A673 (cell line): ENCODE results near the gene NECTIN4. TPM values are rescaled to one million over a fixed set of nuclear protein-coding genes. Genes with fewer than 3 reads are reported as not detected.

ENCODE experiments used
- BruUV-seq: library from RNA; stranded (reverse); fragments of 400-500 nt; replicated peaks from 2 replicates; lab custom pipeline; 2021; lab: Mats Ljungman, UMichigan
- CTCF ChIA-PET: fragments of 300-600 bp; sonication (Branson Sonifier 250); formaldehyde crosslinking; loops from one replicate; lab custom pipeline; 2022; ENCODE audit warnings: antibody characterized with exemption; lab: Charles Lee
- POLR2A ChIA-PET: fragments of 300-600 bp; sonication (Branson Sonifier 250); formaldehyde crosslinking; loops from one replicate; lab custom pipeline; 2022; ENCODE audit warnings: antibody characterized with exemption; ENCODE audit not compliant: low non-redundant PET; lab: Charles Lee
- DNase-seq: peaks from one replicate; pipeline ENCODE4 v3.0.0-alpha.2; 2015; ENCODE audit warnings: low spot score
- H3K27ac ChIP-seq: fragments of 200-600 bp; sonication (generic); 2 replicates; pipeline ENCODE4 v1.5.1; 2016; ENCODE audit warnings: mixed run types, low read depth, mild to moderate bottlenecking, mixed read lengths, antibody characterized with exemption, low read length; ENCODE audit not compliant: poor library complexity, severe bottlenecking
- H3K27me3 ChIP-seq: fragments of 200-600 bp; sonication (generic); replicated peaks from 2 replicates; pipeline ENCODE4 v1.6.1; 2017; ENCODE audit warnings: mixed run types, low read depth, mild to moderate bottlenecking, mixed read lengths, antibody characterized with exemption, low read length; ENCODE audit not compliant: insufficient read depth, poor library complexity
- H3K36me3 ChIP-seq: fragments of 200-600 bp; sonication (generic); 2 replicates; pipeline ENCODE4 v1.6.1; 2016; ENCODE audit warnings: mixed run types, mild to moderate bottlenecking, mixed read lengths, antibody characterized with exemption, low read length; ENCODE audit not compliant: insufficient read depth, poor library complexity, severe bottlenecking
- H3K4me1 ChIP-seq: fragments of 200-600 bp; sonication (generic); 2 replicates; pipeline ENCODE4 v1.6.1; 2017; ENCODE audit warnings: mixed run types, mild to moderate bottlenecking, mixed read lengths, antibody characterized with exemption, low read length; ENCODE audit not compliant: insufficient read depth, poor library complexity, severe bottlenecking
- H3K4me3 ChIP-seq: fragments of 200-600 bp; sonication (generic); 2 replicates; pipeline ENCODE4 v1.5.1; 2016; ENCODE audit warnings: low read depth, mixed run types, mild to moderate bottlenecking, mixed read lengths, low read length; ENCODE audit not compliant: poor library complexity, severe bottlenecking
- H3K9me3 ChIP-seq: fragments of 200-600 bp; sonication (generic); 2 replicates; pipeline ENCODE4 v1.6.1; 2016; ENCODE audit warnings: mixed run types, low read depth, mild to moderate bottlenecking, mixed read lengths, antibody characterized with exemption, low read length; ENCODE audit not compliant: poor library complexity, severe bottlenecking
- CTCF ChIP-seq: fragments of 300-800, 200-600 bp; sonication (generic); conservative IDR thresholded peaks from 2 replicates; pipeline ENCODE4 v1.5.1; 2017; ENCODE audit warnings: low read depth, mild to moderate bottlenecking, antibody characterized with exemption, low read length, moderate library complexity, mixed read lengths
- EZH2 ChIP-seq: fragments of 200-600 bp; sonication (generic); IDR thresholded peaks from 2 replicates; pipeline ENCODE4 v1.6.1; 2017; ENCODE audit warnings: borderline replicate concordance, low read depth, mild to moderate bottlenecking, mixed read lengths, antibody characterized with exemption, low read length; ENCODE audit not compliant: poor library complexity, severe bottlenecking
- intact Hi-C: fragments of 100-400 bp; cut with micrococcal nuclease; formaldehyde crosslinking; loops from one replicate; pipeline ENCODE4 v1.10.0; 2022; ENCODE audit not compliant: unreplicated experiment
- total RNA-seq: library from RNA; stranded (reverse); gene quantifications from 2 replicates; pipeline ENCODE4 v1.2.3, GENCODE V29; 2021

The NECTIN4 gene
- total RNA-seq, 1 experiment from 2014 or later = not detected

DNA sequence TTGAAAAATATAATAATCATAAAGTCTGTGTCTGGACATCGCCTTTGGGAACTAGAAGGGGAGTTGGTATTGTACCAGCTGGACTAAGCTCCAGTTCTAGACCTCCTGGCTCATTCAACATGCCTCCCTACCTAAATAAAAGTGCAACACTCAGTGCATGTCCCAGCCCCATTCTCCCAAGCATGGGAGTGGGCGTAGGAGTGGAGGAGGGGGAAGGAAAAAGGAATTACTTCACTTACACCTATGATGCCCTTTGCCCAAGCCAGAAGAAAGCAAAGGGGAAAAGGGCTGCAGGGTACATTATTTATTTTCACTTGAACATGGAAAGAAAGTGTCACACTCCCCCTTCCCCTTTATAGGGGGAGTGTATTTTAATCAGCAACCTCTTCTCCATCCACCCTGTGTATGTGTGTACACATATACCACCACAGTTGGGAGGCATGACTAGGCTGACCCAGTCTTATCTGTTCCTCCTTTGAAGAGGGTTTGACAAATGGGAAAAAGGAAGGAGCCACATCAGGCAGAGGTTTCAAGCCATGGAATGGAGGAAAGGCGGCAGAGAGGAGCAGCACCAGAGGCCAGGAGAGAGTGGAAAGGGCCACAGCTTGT lies 31.8 kb upstream of the NECTIN4 start:
- intact Hi-C loops = no loop called here
- Histone ChIP-seq H3K27me3 (no peaks in the 10 kb centered on the region), H3K4me3 (no peak overlapping the region), H3K9me3 (no peaks in the 10 kb centered on the region), H3K27ac (no peak overlapping the region), H3K4me1 (peaks cover 12% of the 10 kb centered on the region), H3K36me3 (peaks cover 56% of the 10 kb centered on the region)
- DNase-seq = no peak
- CTCF ChIA-PET = no interaction called here
- no TSS peak for BruUV-seq
- POLR2A ChIA-PET = interaction anchor here (0.6 kb wide), 1 partner anchor 137 kb away, joined by 21 read pairs; the partner anchor contains the start of gene PCP4L1
- TF ChIP-seq CTCF (no peak), EZH2 (no peak)

- Histone ChIP-seq H3K36me3 (peaks cover 46% of the 10 kb centered on the region), H3K4me3 (peak overlapping the region; percentile 86), H3K9me3 (no peaks in the 10 kb centered on the region), H3K27me3 (no peaks in the 10 kb centered on the region), H3K27ac (peak overlapping the region; percentile 93), H3K4me1 (peaks cover 12% of the 10 kb centered on the region)
- TF ChIP-seq CTCF (peak; percentile 57), EZH2 (no peak)
- BruUV-seq = no TSS peak
- DNase-seq = peak; percentile 72
- intact Hi-C loops = no loop called here
- POLR2A ChIA-PET = no interaction called here
- CTCF ChIA-PET = interaction anchor here (0.5 to 0.7 kb wide), 2 partner anchors 22 to 84 kb away, joined by 3 to 8 read pairs; no protein-coding TSS in a partner anchor
Observed at GRCh38 chr1:161119092-161119903, 29.9 kb upstream of the NECTIN4 start.

- ChIA-PET POLR2A (interaction anchor here (0.5 kb wide), 1 partner anchor 272 kb away, joined by 16 read pairs; no protein-coding TSS in a partner anchor), CTCF (interaction anchor here (0.5 to 0.6 kb wide), 2 partner anchors 108 to 128 kb away, joined by 4 to 15 read pairs; partner anchors contain the start of gene TOMM40L)
- intact Hi-C loops = no loop called here
Observed at GRCh38 chr1:161117759-161118581, 28.6 kb upstream of the NECTIN4 start, which contains the start of the genes NIT1 and PFDN2. Gene NIT1, plus strand, starts transcription at chr1:161118105. Its CDS starts 72 bp downstream, at chr1:161118177. Gene PFDN2, minus strand, starts transcription at chr1:161118037. Its CDS starts 11 bp downstream, at chr1:161118026.

More at GRCh38 chr1:161117759-161118581, 28.6 kb upstream of the NECTIN4 start, which contains the start of the genes NIT1 and PFDN2:
- TSS peak; percentile 70 for BruUV-seq
- TF ChIP-seq EZH2 (no peak), CTCF (no peak)
- Histone ChIP-seq H3K36me3 (peaks cover 33% of the 10 kb centered on the region), H3K27ac (peak within 1 kb of the TSS; percentile 93), H3K4me1 (peaks cover 12% of the 10 kb centered on the region), H3K4me3 (peak within 1 kb of the TSS; percentile 86), H3K27me3 (no peaks in the 10 kb centered on the region), H3K9me3 (no peaks in the 10 kb centered on the region)
- peak; percentile 93 for DNase-seq
